HG02623 (cell line): ENCODE results near the gene FLT1.

Source experiments
- ATAC-seq: cut with Tn5 transposase; IDR thresholded peaks from one replicate; pipeline ENCODE4 v1.9.1; 2021; ENCODE audit warnings: moderate library complexity; ENCODE audit not compliant: unreplicated experiment

Gene FLT1

DNA sequence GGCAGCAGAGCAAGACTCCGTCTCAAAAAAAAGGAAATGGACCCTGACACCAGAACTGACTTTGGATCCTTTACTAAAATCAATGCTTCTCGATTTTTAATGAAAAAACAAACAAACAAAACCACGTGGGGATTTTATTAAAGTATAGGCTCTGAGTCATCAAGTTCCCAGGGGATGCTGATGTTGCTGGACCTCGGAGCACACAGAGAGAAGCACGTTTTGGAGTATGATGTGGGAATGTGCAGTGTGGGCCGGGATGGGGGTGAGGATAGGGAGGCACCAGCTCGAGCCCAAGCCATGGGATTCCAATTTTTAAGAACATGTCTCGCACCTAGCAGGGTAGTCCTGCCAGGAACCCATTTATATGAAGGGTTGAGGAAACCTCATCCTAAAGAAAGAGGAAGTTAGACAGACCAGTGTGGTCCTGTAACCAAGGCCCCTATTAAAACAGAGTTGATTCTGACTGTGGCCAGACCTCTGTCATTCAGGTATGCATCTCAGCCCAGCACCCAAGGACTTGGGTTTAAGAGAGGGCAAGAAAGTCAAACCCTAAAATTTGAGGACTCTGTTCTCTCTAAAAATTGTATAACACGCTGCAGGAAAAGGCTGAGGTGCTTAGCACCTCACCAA lies 6.4 kb downstream of the FLT1 start:
- ATAC-seq = no peak

DNA sequence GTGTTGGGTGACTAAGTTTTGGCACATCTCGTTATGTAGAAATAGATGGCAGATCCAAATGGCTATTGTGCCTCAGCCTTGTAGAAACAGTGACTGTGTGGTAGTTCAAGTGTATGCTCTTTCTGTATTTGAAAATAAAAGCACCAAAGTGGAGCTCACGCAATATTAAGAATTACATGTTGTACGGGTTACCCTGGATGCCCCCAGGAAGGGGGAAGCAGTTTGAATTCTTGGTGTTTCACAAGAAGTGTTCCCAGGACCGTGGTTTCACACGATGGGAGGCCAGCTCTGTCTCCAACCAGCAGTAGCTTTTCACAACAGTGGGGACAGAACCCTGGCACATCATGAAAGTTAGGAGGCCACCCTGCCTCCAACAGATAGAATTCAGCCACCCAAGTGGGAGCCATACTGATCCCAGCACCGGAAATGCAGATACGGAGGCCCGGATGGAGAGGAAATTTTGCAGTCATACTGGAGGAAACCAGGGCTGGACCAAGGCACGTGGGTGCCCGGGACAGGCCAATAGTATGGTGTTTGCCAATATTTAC lies 8.9 kb downstream of the FLT1 start:
- no peak for ATAC-seq

DNA sequence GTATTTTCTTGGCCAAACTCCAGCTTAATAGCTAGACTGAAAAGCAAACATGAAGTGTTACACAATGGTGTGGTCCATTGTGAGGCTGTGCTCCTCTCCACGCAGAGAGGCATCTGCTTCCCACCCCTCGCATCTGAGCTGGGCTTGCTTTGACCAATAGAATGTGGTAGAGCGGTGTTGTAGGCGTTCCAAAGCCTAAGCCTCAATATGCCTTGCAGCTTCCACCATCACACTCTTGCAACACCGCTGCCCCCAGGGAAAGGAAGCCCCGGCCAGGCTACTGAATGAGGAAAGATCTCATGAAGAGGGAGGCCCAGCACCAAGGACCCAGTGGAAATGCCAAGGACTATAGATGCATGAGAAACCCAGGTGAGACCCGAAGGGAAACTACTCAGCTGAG lies 9.4 kb downstream of the FLT1 start:
- no peak for ATAC-seq

DNA sequence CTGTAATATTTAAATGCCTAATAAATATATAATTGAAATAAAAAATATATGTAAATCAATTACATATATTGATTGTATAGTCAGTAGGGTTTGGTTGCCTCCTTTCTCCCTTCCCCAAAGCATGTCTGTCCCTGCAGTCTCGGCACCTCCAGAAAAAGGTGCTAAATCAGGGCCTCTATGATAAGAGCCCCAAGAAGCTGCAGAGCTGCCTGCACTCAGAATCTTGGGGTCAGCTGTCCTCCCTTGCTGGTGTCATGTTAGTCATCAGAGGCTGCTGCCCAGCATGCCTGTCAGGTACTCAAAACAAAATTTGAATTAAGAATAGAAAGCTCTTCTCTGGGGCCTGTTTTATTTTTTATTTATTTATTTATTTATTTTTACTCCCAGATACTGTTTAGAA lies 9.8 kb downstream of the FLT1 start:
- ATAC-seq = no peak

DNA sequence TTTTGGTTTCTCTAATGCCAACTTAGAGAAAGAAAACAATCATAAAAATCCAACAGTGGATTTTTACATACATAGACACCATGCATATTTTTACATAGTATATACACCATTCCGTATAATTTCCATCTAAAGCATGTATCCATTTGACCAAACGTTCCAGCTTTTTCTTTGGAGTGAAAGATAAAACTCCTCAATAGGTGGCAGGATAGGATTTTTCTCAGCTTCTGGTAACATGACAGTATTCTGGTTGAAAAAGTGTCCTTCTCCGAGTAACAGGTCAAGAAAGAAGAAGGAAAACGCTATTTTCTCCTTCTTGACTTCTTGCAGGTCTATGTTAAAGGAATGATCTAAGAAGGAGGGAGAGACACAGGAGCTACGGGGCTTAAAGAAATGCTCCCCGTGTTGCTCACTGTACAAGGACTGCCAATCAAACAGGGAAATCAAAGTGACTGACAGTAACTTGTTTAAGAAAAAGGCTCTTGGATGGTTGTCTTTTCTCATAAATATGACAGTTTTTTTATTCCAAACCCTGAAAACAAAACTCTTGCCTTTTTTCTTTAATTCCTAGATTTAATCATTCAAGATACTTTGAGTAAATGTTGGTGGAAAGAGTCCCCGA lies 11.5 kb downstream of the FLT1 start:
- no peak for ATAC-seq

DNA sequence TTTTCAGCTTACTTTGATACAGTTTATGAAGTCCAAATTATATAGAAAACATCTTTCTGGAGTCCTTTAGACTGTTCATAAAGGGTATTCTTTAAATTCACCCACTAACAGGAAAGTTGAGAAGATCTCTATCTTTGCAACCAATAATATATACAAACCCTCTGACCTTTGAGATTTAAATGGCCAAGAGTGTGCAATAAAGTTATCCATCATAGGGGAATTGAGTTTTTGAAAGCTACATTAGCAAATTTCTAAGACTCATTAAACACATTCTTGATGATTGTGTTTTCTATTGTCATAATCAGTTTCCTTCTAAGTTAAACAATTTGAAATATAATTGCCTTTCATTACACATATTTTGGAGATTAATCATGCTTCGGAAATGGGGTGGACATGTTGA lies 15.9 kb downstream of the FLT1 start:
- ATAC-seq = no peak

DNA sequence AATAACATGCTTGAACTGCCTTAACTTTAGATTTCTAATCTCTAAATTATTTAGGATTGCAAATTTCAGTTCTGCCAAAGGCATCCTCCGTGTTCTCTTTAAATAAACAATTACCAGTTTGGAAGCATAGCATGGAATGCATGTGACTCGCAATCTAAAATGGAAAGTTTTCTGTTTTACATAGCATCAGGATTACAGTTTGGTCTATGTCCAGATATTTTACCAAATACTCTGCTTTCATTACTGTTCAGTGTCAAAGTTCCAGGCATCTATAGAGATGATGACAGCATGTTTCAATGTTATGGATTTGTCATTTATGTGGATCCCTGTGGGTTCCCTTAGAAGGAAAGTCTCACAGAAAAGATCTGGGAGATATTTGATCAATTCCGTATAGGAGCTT lies 16.8 kb downstream of the FLT1 start:
- ATAC-seq = no peak

DNA sequence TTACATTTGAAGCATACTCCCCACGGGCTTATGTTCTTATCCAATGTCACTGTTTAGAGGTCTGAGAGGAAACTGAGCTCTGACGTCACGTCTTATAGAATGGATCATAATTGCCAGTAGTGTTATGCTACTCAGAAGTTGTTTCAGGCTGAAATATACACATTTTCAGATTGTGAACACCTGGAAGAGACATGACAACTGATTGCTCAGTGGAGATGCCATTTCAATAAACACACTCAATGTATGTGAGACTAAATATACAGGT lies 17.3 kb downstream of the FLT1 start:
- no peak for ATAC-seq

DNA sequence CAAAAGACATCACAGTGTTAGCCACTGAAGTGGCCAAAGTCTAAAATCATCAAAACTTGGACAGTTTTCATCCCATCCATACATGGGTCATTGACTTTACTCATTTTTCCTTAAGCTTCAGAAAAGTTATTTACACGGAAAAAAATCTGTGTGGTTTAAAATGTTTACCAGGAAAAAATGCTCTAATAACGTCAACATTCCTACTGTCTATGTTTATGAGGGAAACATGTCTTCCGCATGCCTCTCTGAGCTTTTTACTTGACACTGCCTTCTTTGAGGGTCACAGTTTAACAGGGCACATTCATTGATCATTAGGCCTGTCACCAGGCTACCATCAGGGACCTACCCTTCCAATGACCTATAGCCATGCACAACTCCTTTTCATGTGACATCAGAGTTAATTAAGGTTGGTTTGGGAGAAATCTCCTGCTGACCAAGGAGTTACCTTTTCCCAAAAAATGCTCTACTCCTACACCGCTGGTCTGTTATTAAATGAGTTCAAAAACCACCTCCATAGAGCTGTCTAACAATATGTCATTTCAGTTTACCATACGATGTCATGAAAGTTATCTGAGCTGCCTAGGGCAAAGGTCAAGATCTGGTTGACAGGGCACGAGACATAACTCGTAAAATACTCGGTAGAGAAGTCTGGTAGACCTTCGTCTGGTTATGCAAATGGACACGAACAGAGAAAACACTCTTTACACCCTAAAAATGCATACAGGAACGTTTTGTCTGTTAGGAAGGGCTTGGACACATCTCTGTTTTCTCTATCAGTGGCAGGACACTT lies 17.8 kb downstream of the FLT1 start:
- no peak for ATAC-seq

DNA sequence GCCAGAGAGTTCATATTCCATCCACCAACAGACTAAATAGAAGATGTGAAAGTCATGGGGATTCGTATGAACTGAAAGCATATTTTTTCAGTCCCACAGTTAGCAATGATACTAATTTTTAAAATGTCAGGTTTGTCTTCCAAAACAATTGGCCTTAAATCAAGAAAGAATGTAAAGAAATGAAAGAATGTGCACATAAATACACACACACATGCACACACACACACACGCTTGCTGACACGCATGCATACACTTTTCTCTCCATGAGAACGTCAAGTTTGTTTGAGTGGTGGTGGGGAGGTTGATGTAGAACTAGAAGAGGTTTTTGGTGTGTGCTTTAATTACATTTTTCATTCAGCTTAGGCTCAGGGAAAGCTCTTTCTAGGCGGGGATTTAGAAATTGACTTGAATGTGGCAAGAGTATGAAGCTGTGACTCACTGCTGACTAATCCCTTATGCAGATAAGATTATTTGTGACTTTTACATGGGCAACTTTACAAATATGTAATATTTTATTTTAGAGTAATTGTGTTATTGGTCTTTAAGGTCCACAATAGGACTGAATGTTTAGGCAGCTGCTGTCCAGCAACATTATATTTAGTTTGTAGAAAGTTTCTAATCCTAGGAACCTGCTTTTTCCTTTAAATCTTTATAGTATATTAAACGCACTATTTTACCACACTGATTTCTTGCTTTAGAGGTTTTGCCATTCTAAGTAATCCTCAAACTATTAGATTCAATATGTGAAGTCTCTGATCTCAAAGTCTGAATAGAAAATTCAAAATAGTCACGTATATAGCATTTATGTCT lies 18.8 kb downstream of the FLT1 start:
- ATAC-seq = no peak

DNA sequence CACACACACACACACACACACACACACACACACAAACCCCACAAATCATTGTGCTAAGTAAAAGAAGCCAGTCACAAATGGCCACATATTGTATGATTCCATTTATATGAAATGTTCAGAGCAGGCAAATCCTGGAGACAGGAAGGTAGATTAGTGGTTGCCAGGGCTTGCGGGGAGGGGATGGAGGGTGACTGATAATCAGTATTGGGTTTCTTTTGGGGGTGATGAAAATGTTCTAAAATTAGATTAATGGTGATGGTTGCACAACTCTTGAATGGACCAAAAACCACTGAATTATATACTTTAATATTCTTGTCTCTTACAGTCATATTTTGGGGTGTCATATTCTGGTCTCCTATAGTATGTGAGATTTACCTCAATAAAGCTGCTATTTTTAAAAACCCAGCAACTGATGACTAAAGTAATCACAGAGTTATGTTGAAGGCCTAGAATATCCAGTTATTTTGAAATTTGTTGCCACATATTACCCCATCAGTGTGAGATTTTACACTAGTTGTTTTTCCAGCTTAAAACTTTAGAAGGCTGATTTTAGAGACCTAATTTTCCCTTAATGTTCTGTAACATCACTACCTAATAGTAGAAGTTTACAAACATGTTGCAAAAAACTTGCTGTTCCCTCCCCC lies 20.3 kb downstream of the FLT1 start:
- no peak for ATAC-seq

DNA sequence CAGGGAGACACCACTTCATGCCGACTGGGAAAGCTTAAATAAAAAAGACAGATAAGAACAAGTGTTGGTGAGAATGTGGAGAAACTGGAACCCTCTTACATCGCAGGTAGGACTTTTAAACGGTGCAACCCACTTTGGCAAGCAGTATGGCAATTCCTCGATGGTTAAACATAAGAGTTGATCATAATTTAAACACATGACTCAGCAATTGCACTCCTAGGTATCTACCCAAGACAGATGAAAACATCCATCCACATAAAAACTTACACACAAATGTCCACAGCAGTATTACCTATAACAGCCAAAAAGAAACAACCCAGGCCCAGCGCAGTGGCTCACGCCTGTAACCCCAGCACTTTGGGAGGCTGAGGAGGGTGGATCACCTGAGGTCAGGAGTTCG lies 21.9 kb downstream of the FLT1 start:
- ATAC-seq = no peak

DNA sequence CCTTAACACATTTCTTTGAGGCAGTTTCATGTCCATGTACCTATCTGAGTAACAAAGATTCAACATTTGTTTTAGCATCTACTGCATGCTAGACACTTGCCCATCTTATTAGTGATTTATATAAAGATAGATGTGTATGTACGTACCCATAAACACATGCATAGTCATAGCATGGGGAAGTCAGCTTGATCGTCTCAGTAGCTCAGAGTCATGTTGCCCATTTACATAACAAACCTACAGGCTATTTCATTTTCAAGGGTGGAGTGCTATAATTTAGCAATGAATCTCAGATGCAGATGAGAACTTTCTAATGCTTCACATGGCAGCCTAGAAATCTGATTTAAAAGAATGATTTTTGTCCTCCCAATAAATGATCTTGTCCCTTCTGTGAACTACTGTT lies 23.5 kb downstream of the FLT1 start:
- ATAC-seq = no peak

DNA sequence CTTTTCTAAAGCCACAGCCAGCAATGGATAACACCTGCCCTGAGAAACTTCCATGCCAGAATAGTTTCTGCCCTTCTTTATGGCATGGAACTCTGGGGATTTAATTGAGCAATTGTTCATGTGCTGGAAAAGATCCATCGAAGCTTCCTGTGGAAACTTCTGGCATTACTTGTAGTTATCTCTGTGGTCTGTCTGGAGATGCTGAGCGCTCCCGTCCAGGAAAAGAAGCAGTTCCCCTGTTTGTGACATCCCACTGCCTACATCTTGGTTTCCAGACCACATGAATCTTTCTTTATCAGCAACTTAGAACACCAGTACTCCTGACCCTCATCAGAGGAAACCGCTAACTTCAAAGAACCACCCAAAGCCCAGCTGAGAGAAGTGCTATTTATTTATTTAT lies 24.6 kb downstream of the FLT1 start:
- no peak for ATAC-seq

DNA sequence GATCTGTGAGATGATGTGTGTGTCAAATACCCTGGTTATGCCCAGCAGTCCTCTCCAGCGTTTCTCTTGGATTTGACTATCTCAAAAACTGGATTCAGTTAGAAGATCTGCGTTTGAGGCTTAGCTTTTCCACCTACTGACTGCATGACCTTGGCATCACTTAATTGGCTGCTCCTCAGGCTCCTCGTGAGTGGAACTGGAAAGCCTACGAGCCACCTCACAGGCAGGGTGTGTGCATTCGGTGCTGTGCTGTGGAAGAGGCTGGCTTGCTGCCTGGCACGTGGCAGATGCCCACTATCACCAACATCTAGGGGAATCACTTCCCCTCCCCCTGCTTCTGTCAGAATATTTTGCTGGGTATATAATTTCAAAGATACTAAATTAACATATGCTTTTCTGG lies 25.6 kb downstream of the FLT1 start:
- no peak for ATAC-seq

DNA sequence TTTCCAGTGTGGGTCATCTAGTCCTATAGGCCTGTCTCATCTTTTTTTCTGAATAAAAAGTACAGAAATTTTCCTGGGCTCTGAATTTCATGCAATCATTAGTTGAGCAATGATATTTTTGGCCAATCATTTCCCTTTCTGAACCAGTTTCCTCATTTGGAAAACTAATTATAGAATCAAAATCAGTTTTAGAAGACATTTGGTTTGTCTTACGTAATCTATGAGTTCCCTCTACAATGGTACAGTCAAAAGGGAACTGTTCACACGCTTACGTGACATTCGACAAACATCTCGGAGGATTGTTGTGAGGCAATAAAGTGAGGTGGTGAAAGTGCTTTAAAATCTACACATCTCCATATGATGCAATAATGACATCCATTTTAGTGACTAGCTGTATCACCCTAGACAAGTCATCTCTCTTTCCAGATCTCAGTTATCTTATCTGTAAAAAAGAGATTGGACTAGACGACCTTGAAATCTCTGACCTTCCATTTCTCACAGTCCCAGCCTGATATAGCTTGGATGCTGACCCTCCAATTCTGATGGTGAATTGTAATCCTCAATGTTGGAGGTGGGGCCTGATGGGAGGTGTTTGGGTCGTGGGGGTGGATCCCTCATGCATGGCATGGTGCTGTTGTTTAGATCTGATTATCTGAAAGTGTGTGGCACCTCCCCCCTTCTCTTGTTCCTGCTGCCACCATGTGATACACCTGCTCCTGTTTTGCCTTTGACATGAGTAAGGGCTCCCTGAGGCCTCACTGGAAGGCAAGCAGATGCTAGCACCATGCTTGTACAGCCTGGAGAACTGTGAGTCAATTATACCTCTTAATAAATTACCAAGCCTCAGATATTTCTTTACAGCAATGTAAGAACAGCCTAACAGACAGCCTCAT lies 26.7 kb downstream of the FLT1 start:
- no peak for ATAC-seq

DNA sequence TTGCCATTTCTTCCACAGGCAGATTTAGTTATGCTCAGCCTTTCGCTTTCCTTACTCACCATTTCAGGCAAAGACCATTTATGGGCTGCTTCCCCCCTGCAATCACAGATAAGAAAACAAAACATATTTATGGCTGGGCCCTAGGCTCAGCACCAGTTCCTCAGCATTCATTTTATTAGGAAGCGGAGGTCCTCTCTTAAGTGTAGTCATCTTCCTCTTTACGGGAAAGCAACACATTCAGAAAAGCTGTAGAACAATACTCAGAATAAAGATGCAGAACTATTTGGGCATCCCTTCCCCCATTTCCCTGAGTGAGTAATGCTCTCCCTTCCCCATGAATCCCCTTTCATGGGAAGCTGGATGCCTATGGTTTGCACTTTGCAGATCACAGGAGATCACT lies 27.9 kb downstream of the FLT1 start:
- no peak for ATAC-seq

DNA sequence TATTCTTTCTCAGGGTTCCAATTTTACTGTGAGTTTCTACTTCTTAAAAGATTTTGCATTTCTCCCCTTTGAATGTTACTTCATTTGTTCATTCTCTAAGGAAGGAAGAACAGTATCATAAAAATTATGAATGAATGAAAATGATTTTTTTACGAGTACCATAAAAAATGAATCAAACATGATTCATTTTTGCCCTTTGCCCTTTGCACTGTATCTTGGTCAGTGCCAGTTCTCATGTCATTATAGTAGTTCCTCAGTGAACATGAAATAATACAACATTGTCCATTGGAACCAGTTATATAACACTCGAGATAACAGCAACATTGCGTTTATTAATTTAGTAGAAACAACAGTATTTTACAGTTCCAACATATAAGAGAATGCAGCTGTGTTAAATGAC lies 28.8 kb downstream of the FLT1 start:
- no peak for ATAC-seq

DNA sequence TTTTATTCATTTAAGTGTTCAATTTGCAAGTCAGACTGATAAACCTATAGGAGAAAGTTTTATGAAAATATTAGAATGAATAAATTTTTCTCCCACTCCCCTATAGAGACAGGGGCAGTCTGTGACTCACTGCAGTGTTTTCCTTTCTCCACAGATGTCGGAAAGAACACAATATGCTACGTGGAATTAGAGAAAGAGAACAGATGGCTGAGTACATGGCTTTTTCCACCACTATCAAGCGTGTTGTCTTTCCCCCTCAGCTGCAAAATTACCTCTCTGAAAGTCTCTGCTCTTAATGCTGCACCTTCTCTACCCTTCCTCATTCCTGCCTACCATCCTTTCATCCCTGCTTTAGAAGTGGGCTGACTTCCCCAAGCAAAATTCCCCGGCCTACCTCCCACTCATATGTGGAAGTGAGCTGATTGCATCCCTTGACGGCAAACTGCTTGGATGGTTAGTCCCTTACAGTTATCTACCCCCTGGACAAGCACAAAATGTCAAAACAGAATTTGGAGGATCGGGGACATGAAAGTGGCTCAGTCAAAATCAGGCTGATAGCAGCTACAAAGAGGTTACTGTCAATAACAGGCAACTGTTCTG lies 30.0 kb downstream of the FLT1 start:
- no peak for ATAC-seq

DNA sequence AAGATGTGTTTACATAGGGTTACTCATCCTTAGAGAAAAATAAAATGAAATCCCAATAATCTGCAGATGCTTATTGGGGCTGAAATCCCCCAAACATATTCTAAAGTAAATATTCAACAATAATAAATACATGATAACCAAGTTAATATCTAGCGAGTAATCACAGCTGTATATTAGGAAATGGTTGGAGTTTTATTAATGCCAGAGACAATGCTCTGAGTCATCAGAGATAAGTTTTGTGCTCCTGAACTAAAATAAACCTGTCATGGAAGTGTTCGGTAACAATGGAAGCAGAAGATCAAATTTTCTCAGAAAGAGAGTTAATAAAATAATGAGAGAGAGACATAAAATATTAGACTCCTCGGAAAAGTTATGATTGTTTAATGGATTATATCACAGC lies 31.4 kb downstream of the FLT1 start:
- ATAC-seq = no peak
